IPS-18c (cell line): Measurements from ENCODE around the gene PTH1R.

Source experiments
- H3K4me3 ChIP-seq: 2 replicates; pipeline ENCODE4 v1.7.0; 2013; ENCODE audit warnings: low read depth, mild to moderate bottlenecking, low read length, moderate library complexity; ENCODE audit not compliant: insufficient read depth
- H3K9me3 ChIP-seq: one replicate; pipeline ENCODE4 v1.6.1; 2013; ENCODE audit warnings: mild to moderate bottlenecking, low read length, moderate library complexity; ENCODE audit not compliant: control insufficient read depth, insufficient read depth

The PTH1R gene

GRCh38 chr3:46860017-46860809 is 17.3 kb upstream of the PTH1R start:
- Histone ChIP-seq H3K9me3 (peaks cover 2% of the 10 kb centered on the region), H3K4me3 (no peak overlapping the region)

- peaks cover 2% of the 10 kb centered on the region for H3K9me3 ChIP-seq
- H3K4me3 ChIP-seq = no peak overlapping the region
Measured at GRCh38 chr3:46860810-46861604, 16.5 kb upstream of the PTH1R start.

- no peak overlapping the region for H3K4me3 ChIP-seq
- H3K9me3 ChIP-seq = no peaks in the 10 kb centered on the region
Measured at GRCh38 chr3:46861605-46862368, 15.7 kb upstream of the PTH1R start.

GRCh38 chr3:46862369-46863025 is 15.0 kb upstream of the PTH1R start:
- H3K9me3 ChIP-seq = no peaks in the 10 kb centered on the region
- H3K4me3 ChIP-seq = no peak overlapping the region

GRCh38 chr3:46863261-46863782 is 14.2 kb upstream of the PTH1R start, which contains the start of gene MYL3:
Gene MYL3, minus strand, starts transcription at chr3:46863444. Its CDS starts 54 bp downstream, at chr3:46863390.
- Histone ChIP-seq H3K4me3 (no peak within 1 kb of the TSS), H3K9me3 (no peaks in the 10 kb centered on the region)

GRCh38 chr3:46864061-46864881 is 13.2 kb upstream of the PTH1R start:
- no peaks in the 10 kb centered on the region for H3K9me3 ChIP-seq

GRCh38 chr3:46865031-46865507 is 12.5 kb upstream of the PTH1R start:
- H3K9me3 ChIP-seq = no peaks in the 10 kb centered on the region
- H3K4me3 ChIP-seq = no peak overlapping the region

More at GRCh38 chr3:46864061-46864881, 13.2 kb upstream of the PTH1R start:
- no peak overlapping the region for H3K4me3 ChIP-seq

- Histone ChIP-seq H3K9me3 (no peaks in the 10 kb centered on the region), H3K4me3 (no peak overlapping the region)
Measured at GRCh38 chr3:46865546-46865945, 12.0 kb upstream of the PTH1R start.

- Histone ChIP-seq H3K4me3 (no peak overlapping the region), H3K9me3 (no peaks in the 10 kb centered on the region)
Measured at GRCh38 chr3:46866032-46866595, 11.4 kb upstream of the PTH1R start.

- H3K9me3 ChIP-seq = no peaks in the 10 kb centered on the region
- no peak overlapping the region for H3K4me3 ChIP-seq
Measured at GRCh38 chr3:46866720-46867549, 10.6 kb upstream of the PTH1R start.

- H3K9me3 ChIP-seq = no peaks in the 10 kb centered on the region
Measured at GRCh38 chr3:46867550-46867898, 10.0 kb upstream of the PTH1R start.

GRCh38 chr3:46868287-46868686 is 9.2 kb upstream of the PTH1R start:
- no peaks in the 10 kb centered on the region for H3K9me3 ChIP-seq
- H3K4me3 ChIP-seq = no peak overlapping the region

More at GRCh38 chr3:46867550-46867898, 10.0 kb upstream of the PTH1R start:
- H3K4me3 ChIP-seq = no peak overlapping the region

GRCh38 chr3:46868948-46869347 is 8.6 kb upstream of the PTH1R start:
- Histone ChIP-seq H3K9me3 (no peaks in the 10 kb centered on the region), H3K4me3 (no peak overlapping the region)

GRCh38 chr3:46869440-46869839 is 8.1 kb upstream of the PTH1R start:
- no peak overlapping the region for H3K4me3 ChIP-seq
- no peaks in the 10 kb centered on the region for H3K9me3 ChIP-seq

- Histone ChIP-seq H3K9me3 (no peaks in the 10 kb centered on the region), H3K4me3 (no peak overlapping the region)
Measured at GRCh38 chr3:46870651-46871050, 6.9 kb upstream of the PTH1R start.
